NOMO-1 (cell line): ENCODE data around the gene PSAPL1.
"Not testable (repeated sequence)": the region's sequence is repeated elsewhere in the genome, so short reads cannot be mapped to it uniquely, and the experiment has no call there.

Experiments
- DNase-seq, 2 experiments: peaks; one replicate each; lab custom pipeline; 2025; ENCODE audit not compliant: unreplicated experiment in 2 of 2; lab: John Stamatoyannopoulos, UW

PSAPL1 gene

DNA sequence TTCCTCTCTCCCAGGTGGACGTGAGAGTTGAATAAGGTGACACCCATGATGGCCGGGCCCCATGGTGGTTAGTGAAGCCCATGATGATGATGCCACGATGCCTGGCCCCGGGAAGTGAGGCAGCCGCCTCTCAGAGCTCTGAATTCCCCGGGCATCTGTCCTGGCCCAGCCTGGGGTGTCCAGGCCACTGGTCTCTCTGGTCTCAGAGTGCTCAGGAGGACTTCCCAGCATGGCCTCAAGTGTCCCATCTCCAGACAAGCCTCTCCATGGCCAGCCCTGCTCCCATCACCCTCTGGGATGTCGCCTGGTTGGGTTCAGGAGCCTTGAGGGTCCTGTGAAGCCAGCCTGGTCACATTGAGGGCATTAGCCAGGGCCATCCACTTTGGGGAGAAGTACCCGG lies 24.7 kb upstream of the PSAPL1 start:
- DNase-seq, result no peak

DNA sequence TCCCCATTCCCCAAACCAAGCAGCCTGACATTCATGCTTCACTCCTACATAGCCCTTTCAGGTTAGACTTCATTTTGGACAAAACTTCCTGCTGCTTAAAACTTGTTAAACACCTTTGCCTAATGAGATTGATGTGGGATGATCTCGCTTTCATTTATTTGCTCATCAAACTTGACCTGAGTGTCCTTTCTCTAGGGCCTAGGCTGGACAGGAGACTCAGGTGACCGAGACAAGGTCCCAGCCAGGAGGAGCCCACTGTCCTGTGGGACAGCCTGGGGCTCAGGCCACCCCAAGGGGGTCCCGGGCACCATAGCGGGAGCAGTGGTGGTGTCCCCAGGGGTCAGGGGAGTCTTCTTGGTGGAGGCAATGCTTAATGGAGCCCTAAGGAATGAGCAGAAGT lies 23.7 kb upstream of the PSAPL1 start:
- DNase-seq, result no peak

DNA sequence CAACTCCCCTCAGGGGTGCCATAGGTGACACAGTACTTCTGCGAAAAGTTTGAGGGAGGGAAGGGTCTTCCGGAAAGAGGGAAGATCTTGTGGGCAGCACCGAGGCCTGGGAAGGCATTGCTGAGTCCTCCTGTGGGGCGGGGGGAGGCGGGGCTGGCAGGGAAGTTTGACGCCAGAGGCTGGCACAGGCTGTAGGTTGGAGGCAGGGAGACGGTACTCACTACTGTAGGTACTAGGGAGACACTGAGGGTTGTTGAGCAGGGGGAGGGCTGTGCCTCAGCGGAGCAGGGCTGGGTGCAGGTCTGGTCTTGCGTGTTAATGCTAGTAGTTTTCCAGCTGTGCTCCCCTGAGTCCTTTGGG lies 23.3 kb upstream of the PSAPL1 start:
- DNase-seq, result no peak

DNA sequence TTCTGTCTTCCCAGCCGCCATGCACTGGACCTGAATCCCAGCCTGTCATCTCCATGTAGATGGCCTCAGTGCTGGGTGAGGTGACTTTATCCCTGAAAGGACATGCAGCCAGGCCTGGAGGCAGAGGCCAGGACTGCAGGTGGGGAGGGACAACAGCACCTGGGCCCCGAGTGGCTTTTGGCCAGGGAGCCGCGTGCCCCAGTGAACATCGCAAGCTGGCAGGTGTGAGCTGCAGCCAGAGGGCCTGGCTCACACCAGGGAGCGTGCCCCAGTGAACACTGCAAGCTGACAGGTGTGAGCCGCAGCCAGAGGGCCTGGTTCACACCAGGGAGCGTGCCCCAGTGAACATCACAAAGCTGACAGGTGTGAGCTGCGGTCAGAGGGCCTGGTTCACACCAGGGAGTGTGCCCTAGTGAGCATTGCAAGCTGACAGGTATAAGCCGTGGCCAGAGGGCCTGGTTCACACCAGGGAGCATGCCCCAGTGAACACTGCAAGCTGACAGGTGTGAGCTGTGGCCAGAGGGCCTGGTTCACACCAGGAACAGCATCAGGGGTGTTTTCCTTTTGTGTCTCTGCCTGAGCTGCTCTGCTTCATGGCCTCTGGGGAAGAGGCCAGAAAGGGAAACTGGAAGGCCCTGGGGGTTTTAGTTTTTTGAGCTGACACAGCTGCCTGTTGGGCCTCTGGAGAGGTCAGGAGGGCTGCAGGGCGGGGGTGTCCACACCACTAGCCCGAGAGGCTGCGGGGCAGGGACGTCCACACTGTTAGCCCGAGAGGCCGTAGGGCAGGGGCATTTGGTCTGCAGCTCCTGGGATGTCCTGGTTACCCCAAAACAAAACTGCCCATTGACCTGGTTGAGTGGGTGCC lies 22.7 kb upstream of the PSAPL1 start:
- DNase-seq, result no peak

DNA sequence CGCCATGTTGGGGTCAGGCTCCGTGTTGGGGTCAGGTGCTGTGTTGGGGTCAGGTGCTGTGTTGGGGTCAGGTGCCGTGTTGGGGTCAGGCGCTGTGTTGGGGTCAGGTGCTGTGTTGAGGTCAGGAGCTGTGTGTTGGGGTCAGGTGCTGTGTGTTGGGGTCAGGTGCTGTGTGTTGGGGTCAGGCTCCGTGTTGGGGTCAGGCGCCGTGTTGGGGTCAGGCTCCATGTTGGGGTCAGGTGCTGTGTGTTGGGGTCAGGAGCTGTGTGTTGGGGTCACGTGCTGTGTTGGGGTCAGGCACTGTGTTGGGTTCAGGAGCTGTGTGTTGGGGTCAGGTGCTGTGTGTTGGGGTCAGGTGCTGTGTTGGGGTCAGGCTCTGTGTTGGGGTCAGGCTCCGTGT lies 18.1 kb upstream of the PSAPL1 start:
- not testable (repeated sequence) for DNase-seq

DNA sequence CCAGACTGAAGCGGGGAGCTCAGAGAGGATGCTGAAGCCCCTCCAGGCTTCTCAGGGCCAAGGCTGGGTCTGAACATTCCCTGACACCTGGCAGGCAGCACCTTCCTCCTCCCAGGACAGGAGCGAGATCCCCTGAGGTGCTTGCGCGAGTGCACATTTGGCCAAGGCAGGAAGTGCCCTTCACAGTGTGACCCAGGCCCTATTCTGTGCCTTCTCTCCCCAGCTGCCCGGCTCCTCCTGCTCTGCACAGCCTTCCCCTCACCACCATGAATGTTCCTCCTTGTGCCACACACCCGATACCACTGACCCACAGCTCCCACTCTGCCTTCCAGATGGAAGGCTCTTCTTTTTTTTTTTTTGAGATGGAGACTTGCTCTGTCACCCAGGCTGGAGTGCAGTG lies 17.1 kb upstream of the PSAPL1 start:
- DNase-seq, result no peak

DNA sequence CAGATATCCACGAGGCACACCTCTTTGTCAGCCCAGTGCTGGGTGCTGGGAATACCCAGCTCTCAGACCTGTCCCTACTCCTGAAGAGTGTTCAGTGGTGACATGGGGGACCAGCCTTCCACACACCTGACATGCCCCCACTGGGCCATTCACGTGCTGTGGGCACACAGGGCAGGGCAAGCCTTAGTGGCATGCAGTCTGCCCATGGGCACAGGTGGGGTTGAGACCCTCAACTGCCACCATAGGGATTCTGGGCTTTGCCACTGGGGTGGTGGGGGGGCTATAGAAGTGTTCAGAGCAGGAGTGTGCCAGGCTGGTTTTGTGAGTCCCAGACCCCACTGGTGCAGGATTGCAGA lies 16.7 kb upstream of the PSAPL1 start:
- DNase-seq, result no peak

DNA sequence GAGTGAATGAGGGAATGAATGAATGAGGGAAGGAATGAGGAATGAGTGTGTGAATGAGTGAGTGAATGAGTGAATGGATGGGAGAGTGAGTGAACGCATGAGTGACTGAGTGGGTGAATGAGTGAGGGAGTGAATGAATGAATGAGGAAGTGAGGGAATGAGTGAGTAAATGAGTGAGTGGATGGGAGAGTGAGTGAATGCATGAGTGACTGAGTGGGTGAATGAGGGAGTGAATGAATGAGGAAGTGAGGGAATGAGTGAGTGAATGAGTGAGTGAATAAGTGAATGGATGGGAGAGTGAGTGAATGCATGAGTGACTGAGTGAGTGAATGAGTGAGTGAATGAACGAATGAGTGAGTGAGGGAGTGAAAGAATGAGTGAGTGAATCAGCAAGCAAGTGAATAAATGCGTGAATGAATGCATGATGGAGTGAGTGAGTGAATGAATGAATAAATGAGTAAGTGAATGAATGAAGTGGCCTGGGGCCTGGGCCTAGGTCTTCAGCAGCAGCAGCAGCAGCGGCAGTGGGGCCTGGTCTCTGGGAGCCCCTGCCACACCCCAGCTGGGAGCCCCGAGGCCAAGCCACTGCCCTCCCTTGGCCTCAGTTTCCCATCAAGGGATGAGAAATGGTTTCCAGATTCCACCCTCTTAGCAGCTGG lies 16.2 kb upstream of the PSAPL1 start:
- DNase-seq, result no peak

DNA sequence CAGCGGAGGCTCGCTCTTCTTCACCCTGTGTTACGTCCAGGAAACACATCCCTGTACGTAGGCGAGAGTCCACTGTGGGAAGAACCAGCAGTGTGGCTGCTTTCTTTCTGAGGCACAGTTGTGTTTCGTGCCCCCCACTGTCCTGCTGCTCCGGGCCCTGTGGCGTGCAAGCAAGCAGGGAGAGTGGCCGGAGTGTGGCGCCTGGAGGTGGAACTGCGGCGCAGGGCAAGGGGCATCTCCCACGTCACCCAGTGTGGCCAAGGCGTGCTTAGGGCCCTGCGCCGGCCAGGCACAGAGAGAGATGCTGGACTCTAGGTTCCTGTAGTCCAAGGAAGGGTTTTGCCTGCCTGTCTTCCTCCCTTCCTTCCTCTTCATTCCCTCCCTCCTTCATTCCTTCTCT lies 13.3 kb upstream of the PSAPL1 start:
- DNase-seq, result no peak

DNA sequence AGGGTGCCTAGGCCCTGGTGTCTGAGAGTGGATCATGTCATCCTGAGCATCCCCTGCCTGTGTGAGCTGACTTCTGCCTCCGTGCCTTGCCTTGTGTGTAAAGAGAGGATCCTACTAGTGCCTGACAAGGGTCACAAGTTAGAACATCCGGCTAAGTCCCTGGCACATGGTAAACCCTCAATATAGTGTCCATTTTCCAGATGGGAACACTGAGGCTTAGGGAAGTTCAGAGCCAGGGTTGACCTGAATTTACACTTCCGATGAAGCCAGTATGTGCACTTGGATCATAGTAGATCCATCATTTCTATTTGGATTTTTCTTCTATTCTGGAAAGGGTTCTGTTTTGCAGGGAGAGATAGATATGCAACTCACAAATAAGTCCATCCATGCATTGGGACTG lies 12.5 kb upstream of the PSAPL1 start:
- no peak for DNase-seq

DNA sequence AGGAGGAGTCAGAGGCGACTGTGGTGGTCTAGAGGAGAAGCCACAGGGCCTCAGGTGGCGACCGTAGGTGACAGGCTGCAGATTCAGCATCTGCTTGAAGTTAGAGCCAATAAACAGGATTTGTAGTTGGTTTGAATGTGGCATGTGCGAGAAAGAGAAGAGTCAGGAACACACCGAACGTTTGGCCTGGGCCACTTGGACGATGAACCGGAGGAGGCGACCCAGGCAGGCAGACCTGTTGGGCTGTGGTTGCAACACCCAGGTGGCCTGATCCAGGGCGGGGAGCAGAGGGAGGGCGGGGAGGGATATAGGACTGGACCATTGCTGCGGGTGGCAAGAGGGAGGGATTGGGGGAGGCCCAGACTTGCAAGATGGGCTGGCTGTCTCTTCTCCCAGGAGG lies 10.0 kb upstream of the PSAPL1 start:
- DNase-seq, result no peak

DNA sequence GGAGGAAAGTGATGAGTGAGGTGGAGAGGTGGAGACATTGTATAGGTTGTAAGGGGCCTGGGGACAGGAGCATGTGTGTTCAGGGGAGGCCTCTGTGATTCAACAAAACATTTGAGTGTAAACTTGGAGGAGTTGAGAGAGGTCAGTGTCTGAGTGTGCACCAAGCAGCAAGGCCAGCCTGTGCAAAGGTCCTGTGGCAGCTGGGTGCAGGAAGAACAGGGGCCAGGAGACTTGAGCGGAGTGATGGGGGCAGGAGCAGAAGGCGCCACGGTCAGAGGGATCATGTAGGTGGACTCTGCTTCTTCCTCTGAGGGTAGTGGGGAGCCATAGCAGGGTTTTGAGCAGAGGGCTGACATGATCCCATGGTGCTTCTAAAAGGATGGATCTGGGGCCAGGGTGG lies 9.6 kb upstream of the PSAPL1 start:
- DNase-seq, result no peak

DNA sequence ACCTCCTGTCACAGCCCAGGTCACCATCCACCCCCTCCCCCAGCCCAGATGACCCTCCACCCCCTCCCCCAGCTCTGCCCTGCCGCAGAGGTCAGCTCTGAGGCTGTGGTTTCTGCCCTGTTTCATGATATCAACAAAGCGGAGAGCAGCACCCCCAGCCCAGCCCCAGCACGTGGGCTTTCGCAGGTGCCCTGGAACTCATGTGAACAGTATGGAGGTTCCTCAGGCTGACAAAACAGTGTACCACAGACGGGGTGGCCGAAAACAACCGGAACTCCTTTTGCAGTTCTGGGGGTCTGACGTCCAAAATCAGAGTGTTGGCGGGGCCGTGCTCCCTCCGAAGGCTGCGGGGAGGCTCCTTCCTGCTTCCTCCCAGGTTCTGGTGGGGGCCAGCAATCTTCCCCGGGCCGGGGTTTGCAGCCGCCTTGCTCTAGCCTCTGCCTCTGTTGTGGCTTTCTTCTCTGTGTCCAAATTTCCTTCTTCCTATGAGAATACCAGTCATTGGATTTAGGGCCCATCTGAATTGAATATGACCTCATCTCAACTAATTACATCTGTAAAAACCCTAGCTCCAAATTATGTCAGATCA lies 7.9 kb upstream of the PSAPL1 start:
- DNase-seq, result no peak

DNA sequence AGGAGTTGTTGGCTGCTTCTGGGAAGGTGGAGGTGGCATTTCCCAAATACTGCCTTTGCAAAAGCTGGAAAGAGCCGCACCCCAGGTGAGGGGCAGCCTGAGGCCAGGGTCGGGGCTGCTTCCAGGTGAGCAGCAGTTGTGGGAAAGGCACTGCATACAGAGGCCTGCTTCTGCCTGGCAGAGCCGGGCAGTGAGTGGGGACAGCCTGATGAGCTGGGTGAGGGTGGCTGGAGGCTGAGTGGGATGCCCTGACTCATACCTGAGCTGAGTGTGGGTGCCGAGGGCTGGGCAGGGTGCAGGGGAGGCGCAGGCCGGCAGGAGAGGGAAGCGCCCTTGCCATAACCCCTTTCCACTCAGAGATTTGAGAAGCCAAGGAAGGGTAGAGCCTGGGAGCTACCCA lies 6.5 kb upstream of the PSAPL1 start:
- DNase-seq, result no peak

DNA sequence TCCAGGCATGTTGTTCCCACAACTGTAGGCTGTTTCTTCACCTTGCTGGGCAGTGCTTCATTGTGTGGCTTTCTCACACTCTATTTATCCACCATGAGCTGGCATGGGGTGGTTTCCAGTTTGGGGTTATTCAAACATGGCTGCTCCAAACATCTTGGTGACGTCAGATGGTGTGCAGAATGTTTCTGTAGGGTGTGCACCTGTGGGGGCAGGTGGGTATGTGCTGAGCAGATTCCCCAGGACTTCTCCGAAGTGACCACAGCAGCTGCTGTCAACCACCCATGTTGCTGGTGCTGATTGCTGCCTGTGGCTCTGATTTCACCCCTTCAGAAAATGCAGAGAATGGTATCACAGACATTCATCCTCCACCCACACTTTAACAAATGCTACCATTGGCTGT lies 5.0 kb upstream of the PSAPL1 start:
- no peak for DNase-seq

DNA sequence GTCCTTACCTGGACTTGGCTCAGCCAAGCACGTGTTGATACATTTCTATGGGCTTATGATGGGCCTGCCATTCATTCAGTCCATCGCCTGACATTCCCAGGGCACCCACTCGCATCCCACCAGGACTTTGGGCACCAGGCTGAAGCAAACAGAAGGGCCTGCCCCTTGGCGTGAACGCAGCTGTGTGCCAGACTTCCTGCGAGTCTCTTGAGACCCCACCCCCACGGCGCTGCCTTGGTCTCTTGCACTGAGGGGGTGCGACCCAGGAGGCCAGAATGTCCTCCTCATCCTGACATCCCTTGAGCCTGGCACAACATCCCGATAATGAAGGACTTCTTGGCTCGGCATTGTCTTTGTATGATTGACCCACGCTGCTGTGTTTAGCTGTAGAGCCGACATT lies 1.5 kb upstream of the PSAPL1 start:
- DNase-seq, result no peak

DNA sequence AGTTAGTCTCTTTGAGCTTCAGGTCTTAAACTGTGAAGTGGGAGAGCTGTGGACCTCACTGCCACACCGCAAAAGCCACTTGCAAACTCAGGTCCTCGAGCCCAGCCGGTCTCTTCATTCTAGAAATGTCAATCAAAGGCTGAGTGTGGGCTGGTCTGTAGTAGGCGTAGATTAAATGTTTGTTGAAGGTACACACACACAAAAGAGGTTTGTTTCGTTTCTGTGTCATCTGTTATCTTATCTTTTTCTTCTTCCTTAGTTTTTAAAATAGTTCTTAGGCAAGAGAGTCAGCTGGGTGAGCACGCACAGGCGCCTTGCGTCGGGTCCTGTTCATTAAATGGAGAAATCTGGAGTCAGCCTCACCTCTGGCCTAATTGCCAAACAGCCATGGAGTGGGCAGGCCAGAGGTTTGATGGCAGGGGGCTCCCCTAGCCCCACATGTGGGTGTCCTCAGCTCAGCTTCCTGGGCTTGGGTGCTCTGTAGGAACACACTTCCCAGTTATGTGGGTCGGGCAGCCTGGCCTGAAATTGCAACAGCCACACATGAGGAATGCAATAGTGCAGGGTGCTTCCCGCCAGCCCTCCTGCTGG lies 836 bp upstream of the PSAPL1 start:
- DNase-seq, result no peak

DNA sequence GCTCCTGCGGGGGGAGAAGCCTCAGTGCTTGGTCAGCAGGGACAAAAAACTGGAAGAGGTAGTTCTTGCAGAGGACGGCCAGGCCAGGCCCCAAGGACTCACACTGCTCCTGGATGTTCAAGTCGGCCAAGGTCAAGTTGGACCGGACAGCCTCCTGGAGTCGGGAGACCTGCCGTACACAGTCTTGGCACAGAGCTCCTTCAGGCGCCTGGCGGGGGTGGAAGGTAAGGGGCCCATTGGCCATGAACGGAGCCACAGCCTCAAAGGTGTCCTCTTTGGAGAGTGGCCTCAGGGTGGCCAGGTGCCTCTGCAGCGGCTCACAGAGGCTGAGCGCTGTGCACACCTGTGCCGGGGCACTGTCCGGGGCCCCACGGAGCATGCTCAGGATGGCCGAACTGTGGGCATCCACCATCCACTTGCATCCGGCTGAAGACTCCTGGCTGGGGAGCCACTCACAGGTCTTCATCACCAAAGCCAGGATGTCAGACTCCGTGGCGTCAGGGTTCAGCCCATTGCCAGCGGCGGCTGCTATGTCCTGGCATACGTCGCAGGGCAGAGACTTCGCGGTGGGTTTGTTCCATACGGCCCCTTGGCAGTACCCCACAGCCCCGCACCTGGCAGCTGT lies 477 bp downstream of the PSAPL1 start:
- DNase-seq, result no peak

DNA sequence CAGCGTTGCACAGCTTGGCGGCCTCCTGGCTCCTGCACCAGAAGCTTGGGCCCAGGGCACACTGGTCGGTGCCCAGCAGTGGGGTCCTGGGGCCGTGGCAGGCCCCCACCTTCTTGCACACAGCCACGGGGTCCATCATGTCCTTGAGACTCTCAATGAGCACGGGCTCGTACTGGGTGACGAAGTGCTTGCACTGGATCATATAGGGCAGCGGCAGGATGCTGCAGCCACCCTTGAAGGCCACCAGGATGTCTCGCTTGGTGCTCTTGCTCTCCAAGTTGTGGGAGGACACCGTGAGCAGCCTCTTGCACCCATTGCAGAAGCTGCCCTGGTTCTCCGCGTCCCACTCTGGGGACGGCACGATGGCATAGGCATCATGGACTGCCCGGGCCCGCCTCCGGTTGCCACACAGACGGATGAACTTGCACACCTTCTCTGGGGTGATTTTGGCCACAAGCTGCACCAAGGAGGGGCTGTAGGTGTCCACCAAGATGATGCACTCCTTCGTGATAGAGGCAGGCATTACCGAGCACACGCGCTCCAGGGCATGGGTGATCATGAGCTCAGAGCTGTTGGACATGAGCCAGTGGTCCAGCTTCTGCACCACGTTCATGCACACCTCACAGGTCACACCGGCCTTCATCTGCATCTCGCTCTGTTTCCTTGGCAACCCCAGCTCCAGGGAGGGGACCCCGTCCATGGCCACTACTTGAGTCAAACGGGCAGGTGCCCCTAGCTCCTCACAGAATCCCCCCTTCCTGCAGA lies 1.2 kb downstream of the PSAPL1 start:
- no peak for DNase-seq

DNA sequence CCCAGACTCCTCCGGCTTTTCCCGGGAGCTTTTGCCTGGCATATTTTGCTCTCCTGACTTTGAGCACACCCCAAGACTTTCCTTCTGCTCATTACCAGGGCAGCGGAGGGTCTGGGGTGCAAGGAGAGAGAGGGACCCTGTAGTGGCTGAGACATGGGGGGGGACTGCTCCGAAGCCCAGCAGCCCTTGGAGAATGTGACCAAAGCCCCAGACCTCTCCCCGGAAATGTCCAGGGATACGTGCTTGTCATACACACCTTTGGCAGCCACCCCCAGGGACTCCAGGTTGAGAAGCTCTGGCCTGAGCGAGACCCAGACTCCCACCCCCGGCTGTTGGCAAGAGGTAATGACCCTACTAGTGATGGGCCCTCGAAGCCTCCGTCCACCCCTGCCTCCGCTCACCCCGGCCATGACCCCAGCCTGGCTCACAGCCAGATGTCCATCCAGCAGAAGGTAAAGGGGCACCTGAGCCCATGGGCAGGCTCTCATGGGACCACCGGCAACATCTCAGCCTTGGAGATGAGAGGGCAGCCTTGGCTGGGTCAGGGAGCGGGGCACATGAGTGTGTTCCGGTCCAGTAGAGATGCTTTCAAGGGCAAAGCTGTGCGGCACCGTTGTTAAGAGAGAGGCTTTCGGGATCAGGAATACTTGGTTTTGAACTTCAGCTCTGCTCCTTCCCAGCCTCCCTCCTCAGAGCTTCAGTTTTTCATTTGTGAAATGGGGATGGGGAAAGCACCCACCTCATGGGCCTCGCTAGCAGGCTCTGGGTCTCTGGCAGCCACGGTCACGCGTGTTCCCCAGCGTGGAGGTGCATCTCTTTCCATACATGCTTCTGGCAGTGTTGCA lies 2.0 kb downstream of the PSAPL1 start:
- DNase-seq, result no peak
